NB4 (cell line): ENCODE measurements around the gene FAS.
A peak's percentile ranks its signal among the peaks of the same experiment; 100 is the strongest.

ENCODE experiments used
- DNase-seq: peaks from one replicate; pipeline ENCODE4 v3.0.0; 2010; ENCODE audit warnings: low read depth
- H3K4me3 ChIP-seq: one replicate; pipeline ENCODE4 v1.5.1; 2011; ENCODE audit warnings: mild to moderate bottlenecking, low read depth, low read length, moderate library complexity
- CTCF ChIP-seq: IDR thresholded peaks from one replicate; pipeline ENCODE4 v1.5.1; 2012; ENCODE audit warnings: low read depth, low read length
- MYC ChIP-seq: IDR thresholded peaks from 2 replicates; pipeline ENCODE4 v1.6.1; 2011; ENCODE audit warnings: low read depth, low read length
- POLR2A ChIP-seq: IDR thresholded peaks from 2 replicates; pipeline ENCODE4 v1.6.1; 2011; ENCODE audit warnings: mild to moderate bottlenecking; ENCODE audit not compliant: insufficient read length; ENCODE audit errors: extremely low read depth
- TF ChIP-seq, protein P1 (sequence below): IDR thresholded peaks from 2 replicates; pipeline ENCODE4 v1.6.1; 2011; ENCODE audit warnings: low read depth, low read length

Gene FAS

DNA sequence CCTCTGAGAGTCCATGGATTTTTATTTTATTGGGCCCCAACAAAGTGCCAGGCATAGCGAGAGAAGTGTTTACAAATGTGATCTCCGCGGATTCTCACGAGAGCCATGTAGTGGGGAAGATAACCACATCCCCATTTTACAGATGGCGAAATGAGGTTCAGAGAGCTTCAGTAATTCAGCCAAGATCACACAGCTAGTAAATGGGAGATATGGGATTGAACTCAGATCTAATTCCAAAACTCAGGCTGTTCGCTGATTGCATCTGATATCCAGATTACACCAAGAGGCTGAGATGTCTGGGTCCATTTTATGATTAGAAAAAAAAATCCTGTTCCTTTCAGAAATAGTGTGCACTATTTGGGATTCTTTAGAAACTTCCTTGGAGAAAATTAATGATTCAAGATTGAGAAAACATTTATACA lies 1.3 kb downstream of the FAS start:
- peak; percentile 78 for DNase-seq
- TF ChIP-seq POLR2A (no peak), MYC (peak; percentile 40; the same call in 1 of the 2 replicates), CTCF (no peak)
- TF ChIP-seq, protein P1, sequence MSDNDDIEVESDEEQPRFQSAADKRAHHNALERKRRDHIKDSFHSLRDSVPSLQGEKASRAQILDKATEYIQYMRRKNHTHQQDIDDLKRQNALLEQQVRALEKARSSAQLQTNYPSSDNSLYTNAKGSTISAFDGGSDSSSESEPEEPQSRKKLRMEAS: 0 out of 2 replicates have a peak, but pooled peaks have one; percentile 4
- H3K4me3 ChIP-seq: peak overlapping the region; percentile 94

GRCh38 chr10:88992921-88993524 lies 2.4 kb downstream of the FAS start:
- no peak for DNase-seq
- peak overlapping the region; percentile 22 for H3K4me3 ChIP-seq
- no peak for TF ChIP-seq CTCF
- no peak for TF ChIP-seq MYC
- TF ChIP-seq POLR2A: no peak
- TF ChIP-seq, protein P1: no peak

DNA sequence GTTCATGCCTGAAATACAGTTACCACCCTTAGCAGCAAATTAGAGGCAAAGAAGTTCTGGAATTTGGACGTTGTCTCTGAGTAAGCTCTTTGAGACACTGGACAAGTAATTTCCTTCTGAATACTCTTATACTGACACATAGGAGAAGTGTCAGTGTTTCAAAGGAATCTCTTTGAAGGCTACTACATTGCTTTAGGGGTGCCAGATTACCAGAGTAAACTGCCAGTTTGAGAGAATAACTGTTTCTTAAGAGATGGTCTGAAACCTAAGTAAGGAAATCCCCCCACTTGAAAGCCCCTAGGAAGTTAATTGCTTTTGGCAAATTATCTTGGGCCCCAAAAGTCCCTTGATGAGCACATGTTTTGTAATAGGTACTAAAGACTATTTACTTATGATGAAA lies 3.4 kb downstream of the FAS start:
- peak overlapping the region; percentile 18 for H3K4me3 ChIP-seq
- TF ChIP-seq MYC (no peak), CTCF (no peak), POLR2A (no peak)
- TF ChIP-seq, protein P1: no peak
- DNase-seq: peak; percentile 13

- TF ChIP-seq CTCF (no peak), MYC (no peak), POLR2A (no peak)
- TF ChIP-seq, protein P1: no peak
- no peak for DNase-seq
- H3K4me3 ChIP-seq: no peak overlapping the region
Measured at GRCh38 chr10:88995156-88995876, 4.7 kb downstream of the FAS start.

- peak; percentile 77 for DNase-seq
Measured at GRCh38 chr10:88996927-88997326, 6.3 kb downstream of the FAS start.

More at GRCh38 chr10:88996927-88997326, 6.3 kb downstream of the FAS start:
- H3K4me3 ChIP-seq: no peak overlapping the region
- no peak for TF ChIP-seq MYC
- TF ChIP-seq, protein P1: no peak
- TF ChIP-seq POLR2A: no peak
- no peak for TF ChIP-seq CTCF
